ENCODE results near the gene PIP5K1A.

PIP5K1A gene

DNA sequence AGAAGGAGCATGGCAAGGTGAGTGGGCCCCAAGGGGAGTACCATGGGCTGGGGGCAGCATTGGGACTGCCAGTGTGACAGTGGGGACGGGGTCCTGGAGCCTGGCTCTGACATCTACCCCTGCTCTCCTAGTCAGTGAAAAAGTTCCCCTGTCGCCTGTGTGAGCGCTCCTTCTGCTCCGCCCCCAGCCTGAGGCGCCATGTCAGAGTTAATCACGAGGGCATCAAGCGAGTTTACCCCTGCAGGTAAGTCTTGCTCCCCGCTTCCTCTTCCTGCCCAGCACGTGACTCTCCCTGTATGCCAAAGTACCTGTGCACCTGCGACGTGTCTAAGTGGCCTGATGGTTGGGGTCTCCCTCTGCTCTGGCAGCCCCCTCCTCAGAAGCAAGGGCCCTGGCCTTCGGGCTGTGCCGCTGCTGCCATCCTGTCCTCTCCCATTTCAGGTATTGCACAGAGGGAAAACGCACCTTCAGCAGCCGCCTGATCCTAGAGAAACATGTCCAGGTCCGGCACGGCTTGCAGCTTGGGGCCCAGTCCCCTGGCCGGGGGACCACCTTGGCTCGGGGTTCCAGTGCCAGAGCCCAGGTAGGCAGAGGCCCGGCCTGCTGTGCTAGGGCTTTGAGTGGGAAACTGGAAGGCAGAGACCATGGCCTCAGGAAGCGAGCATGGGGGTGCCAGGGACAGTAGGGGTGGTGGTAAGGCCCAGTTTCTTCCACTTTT is 91.8 kb downstream of the PIP5K1A start:
- DNase-seq, result no peak

DNA sequence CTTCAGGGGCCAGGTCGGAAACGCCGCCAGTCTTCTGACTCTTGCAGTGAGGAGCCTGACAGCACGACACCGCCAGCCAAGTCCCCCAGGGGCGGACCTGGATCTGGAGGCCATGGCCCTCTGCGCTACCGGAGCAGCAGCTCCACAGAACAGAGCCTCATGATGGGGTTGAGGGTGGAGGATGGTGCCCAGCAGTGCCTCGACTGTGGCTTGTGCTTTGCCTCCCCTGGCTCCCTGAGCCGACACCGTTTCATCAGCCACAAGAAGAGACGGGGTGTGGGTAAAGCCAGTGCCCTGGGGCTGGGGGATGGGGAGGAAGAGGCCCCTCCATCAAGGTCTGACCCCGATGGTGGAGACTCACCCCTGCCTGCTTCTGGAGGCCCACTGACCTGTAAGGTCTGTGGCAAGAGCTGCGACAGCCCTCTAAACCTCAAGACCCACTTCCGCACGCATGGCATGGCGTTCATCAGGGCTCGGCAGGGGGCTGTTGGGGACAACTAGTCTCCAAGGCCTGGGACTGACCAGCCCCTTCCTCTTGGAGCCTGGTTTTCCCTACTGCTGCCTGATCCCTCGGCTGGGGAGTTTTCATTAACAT is 92.5 kb downstream of the PIP5K1A start:
- DNase-seq, result no peak

DNA sequence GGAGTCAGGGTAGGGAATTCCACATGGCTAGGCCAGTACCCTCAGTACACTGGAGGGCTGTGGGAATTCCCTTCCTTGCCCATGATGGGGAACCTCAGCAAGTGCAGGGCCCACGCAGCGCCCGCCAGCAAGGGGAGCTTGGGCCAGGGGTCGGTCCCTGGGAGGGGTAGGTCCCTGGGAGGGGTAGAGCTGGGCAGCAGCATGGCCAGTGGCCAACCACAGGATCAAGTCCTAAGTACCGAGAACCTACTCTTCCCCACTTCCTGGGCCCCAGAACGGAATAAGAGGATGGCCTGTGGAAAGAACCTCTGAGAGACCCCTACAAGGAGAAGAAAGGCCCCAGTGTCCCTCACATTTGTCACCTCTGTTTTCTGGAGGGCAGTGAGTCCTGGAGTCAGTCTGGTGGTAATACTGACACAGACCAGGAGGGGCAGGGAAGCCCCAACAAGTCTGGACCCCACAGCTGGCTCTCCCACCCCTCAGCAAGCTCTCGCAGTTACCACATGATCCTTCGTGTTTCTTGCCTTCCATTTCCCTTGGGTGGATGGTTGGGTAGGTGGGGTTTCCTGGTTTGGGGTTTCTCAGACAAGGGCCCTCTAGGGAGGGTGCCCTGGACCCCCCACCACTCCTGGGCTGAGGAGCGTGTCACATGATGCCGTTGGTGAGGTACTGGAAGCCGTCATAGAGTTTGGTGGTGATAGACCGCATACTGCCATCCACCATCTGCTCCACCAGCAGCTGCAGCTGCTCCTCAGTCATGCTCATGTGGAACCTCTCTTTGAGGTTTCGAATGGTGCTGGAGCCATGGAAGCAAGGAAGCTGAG is 94.1 kb downstream of the PIP5K1A start:
- no peak for DNase-seq

DNA sequence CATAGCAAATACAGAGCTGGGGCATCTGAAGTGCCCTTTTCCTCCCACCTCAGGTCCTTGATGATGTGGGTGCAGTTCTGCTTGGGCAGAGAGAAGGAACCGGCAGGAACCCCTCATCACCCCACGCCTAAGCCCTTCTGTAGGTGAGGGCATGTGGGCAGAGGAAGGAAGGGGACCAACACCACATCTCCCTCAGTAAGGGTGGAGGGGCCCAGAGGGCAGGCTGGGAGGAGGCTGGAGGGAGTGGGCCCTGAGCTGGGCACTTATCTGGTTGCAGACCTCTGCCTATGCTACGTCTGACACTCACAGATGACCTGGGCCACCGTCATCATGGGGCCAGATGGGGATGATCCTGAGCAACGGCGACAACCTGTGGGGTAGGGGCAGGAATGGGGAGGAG is 94.7 kb downstream of the PIP5K1A start:
- no peak for DNase-seq

DNA sequence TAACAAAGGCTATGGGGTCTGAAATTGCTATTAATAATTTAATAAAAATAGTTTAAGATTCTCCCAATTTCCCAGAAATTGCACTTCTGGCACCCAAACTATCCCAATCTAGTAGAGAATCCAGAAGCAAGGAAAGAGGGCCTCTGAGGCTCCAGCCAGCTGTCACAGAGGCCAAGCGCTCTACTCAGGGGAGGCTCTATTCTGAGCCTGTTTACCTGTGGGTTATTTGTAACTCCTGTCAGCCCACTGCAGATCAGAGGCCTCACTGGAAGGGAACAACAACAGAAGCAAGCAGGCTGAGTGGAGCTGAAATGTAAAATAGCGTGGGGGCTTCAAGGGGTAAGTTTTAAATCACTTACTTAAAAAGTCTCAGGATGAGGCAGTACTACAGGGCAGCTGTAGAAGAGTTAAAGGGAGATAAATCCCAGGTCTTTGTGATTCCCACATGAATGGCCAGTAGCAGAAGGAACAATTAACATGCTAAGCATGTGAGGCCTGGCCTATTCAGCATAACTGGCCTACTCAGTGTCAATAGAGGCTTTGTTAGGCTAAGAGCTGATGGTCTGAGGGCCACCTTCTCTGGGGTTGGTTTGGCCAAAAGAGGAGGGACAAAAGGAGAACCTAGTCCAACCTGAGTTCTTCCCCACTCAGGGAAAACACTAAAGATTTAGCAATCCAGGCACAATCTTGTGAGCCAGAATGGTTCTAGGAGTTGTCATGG is 96.5 kb downstream of the PIP5K1A start:
- no peak for DNase-seq
